ENCODE data around the gene NNMT. TPM values are rescaled to one million over a fixed set of nuclear protein-coding genes. Genes with fewer than 3 reads are reported as not detected.

Gene NNMT
- total and polyA plus RNA-seq, 5 experiments from 2014 or later = not detected

DNA sequence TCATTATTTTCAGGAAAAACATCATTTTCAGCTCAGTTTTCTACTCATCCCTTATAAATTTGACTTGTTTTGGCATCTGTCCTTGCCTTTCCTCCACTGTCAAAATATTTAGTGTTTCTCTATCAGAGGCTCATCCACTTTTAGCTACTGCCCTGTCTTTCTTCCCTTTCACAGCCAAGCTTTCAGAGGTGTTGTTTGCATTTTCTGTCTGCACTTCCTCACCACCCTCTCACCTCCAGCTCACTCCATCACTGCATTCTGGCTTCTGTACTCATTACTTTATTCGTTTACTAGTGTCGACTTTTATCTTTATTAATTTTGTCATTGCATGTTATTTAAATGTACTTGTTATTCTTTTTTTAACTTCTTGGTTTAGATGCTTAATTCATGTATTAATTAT lies 26.7 kb upstream of the NNMT start:
- Mint-ChIP-seq H3K27me3 (peaks cover 16 to 37% (median 30%) of the 10 kb centered on the region in 5 donors), H3K27ac (no peak overlapping the region), H3K4me3 (no peak overlapping the region), H3K36me3 (no peaks in the 10 kb centered on the region), H3K4me1 (peaks cover 0 to 2% (median 0%) of the 10 kb centered on the region in 4 donors), H3K9me3 (no peaks in the 10 kb centered on the region)
- POLR2A ChIA-PET = no interaction called here
- no peak for DNase-seq
- ATAC-seq = no peak

- Mint-ChIP-seq H3K4me1 (peaks cover 0 to 2% (median 0%) of the 10 kb centered on the region in 4 donors), H3K4me3 (no peak overlapping the region), H3K9me3 (no peaks in the 10 kb centered on the region), H3K27ac (no peak overlapping the region), H3K36me3 (no peaks in the 10 kb centered on the region), H3K27me3 (peaks cover 19 to 47% (median 40%) of the 10 kb centered on the region in 5 donors)
- POLR2A ChIA-PET = no interaction called here
- ATAC-seq = no peak
- DNase-seq = no peak
Observed at GRCh38 chr11:114270531-114271270, 25.5 kb upstream of the NNMT start.

DNA sequence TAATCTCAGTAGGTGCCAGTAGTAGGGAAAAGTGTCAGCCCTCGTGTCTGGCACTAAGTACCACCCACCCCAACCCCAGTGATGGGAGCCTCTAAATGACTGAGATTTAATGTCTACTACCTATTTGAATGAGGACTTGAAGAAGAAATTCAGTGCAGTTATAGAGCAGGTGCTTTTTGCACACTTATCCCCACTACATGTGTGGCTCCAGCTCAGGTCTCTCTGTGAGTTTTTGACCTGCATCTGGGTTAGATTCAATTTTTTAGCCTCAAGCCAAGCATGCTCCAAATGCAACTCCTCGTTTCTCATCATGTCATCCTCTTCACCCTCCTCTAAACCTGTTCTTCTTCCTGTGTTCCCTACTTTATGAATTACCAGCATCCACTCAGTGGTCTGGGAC lies 24.9 kb upstream of the NNMT start:
- H3K27me3 Mint-ChIP-seq = peaks cover 19 to 48% (median 44%) of the 10 kb centered on the region in 5 donors
- no peak overlapping the region for H3K4me3 Mint-ChIP-seq
- DNase-seq (no peak), ATAC-seq (no peak)
- no peaks in the 10 kb centered on the region for H3K36me3 Mint-ChIP-seq
- POLR2A ChIA-PET = no interaction called here
- H3K27ac Mint-ChIP-seq = no peak overlapping the region
- peaks cover 0 to 2% (median 0%) of the 10 kb centered on the region in 4 donors for H3K4me1 Mint-ChIP-seq
- no peaks in the 10 kb centered on the region for H3K9me3 Mint-ChIP-seq

DNA sequence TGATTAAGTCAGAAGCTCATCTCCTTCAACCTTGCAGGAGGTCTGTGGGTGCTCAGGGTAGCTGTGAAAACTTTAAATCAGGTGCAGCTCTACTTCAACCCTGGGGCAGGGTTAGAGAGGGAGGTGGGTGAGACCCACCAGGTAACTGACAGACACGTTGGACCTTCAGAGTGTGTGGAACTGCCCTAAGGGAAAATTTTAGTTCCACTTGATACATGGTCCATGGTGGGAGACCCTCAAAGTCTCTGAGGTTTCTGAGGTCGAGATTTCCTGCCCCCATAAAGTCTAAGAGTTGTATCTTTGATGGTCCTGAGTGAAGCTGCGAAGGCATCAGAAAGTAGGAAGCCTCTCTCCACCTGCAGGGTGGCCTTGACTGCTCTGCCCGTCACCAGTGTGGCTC lies 23.9 kb upstream of the NNMT start:
- H3K4me3 Mint-ChIP-seq = no peak overlapping the region
- H3K36me3 Mint-ChIP-seq = no peaks in the 10 kb centered on the region
- peak overlapping the region in 1 of 10 donors; percentile 30 for H3K27ac Mint-ChIP-seq
- ATAC-seq (no peak), DNase-seq (no peak)
- H3K4me1 Mint-ChIP-seq = peaks cover 0 to 2% (median 0%) of the 10 kb centered on the region in 4 donors
- POLR2A ChIA-PET = no interaction called here
- H3K27me3 Mint-ChIP-seq = peaks cover 26 to 58% (median 50%) of the 10 kb centered on the region in 5 donors
- peaks cover 0 to under 1% (median 0%) of the 10 kb centered on the region in 9 donors for H3K9me3 Mint-ChIP-seq

DNA sequence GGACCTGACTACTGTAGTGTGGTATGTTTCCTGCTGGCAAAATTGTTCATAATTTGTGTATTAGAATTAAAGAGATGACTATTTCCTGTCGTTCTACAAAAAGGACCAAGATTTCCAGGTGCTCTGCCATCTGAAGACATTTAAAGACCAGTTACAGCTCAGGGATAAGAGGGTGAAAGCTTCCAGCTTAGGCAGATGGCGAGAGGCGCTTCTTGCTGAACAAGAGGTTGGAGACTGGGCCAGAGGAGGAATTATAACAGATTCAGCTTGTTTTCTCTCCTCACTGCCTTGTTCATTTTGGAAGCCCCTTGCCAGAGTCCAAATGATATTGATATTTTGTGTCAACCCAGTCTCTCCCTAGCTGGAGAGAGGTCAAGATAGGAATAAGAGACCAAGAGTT lies 23.1 kb upstream of the NNMT start:
- Mint-ChIP-seq H3K4me3 (no peak overlapping the region), H3K27me3 (peaks cover 28 to 60% (median 49%) of the 10 kb centered on the region in 5 donors), H3K27ac (no peak overlapping the region), H3K9me3 (peaks cover 0 to 1% (median 0%) of the 10 kb centered on the region in 9 donors), H3K4me1 (peaks cover 0 to 2% (median 0%) of the 10 kb centered on the region in 4 donors), H3K36me3 (no peaks in the 10 kb centered on the region)
- ATAC-seq = no peak
- POLR2A ChIA-PET = no interaction called here
- DNase-seq = no peak

DNA sequence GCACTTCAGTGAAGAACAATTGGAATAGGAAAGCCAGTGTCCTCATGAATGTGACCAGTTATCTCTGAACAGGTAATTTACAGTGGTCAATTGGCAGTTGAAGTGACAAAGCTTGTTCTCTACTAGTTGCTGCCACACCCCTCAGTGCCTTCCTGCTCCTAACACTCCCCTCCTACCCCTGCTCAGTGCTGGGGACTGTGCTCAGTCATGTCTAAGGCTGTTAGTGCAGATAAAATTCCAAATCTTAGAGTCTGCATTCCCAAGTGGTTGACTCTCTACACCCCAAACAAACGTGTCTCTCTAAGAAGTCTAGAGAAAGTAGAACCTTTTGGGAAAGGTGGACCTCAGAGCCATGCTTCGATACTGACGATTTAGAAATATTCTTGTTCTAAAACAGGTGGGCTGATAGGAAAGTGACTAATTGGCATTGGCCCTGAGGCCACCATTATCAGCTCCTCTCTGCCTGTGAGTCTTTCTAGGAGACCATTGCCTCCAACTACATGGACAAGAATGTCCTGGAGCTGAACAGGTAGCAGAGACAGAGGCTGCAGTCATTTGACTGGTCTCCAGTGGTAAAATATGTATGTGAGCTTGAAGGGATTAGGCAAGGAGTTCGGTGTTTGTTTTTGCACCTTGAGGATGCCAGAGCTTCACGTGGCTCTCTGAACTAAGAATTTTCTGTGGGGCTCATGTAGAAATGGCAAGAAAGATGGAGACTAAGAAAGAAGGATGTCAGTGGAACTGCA lies 22.1 kb upstream of the NNMT start:
- Mint-ChIP-seq H3K27ac (no peak overlapping the region), H3K9me3 (peaks cover 0 to 1% (median 0%) of the 10 kb centered on the region in 9 donors), H3K4me3 (no peak overlapping the region), H3K4me1 (peaks cover 0 to 2% (median 0%) of the 10 kb centered on the region in 4 donors), H3K27me3 (peaks cover 31 to 70% (median 55%) of the 10 kb centered on the region in 5 donors), H3K36me3 (no peaks in the 10 kb centered on the region)
- ATAC-seq (no peak), DNase-seq (no peak)
- POLR2A ChIA-PET = no interaction called here

GRCh38 chr11:114274637-114275036 lies 21.6 kb upstream of the NNMT start:
- POLR2A ChIA-PET = no interaction called here

DNA sequence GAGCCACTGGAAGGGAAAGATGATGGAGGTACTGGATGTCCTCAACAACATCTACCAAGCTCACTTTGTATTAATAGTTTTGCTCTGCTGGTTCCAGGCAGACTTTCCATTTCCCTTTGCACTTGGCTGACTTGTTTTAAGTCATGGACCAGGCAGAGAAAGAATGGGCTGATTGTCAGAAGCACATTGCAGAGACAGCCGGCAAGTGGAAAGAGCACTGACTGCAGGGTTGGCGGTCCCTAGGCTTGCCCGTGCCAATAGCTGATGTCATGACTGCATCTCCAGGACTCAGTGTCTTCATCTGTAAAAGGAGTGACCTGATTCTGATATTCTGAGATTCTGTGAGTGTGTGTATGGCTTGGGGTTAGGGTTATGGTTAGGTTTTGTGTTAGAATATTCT lies 20.9 kb upstream of the NNMT start:
- H3K27me3 Mint-ChIP-seq = peaks cover 31 to 82% (median 62%) of the 10 kb centered on the region in 5 donors
- H3K4me3 Mint-ChIP-seq = no peak overlapping the region
- no peaks in the 10 kb centered on the region for H3K36me3 Mint-ChIP-seq
- ATAC-seq (no peak), DNase-seq (no peak)
- H3K9me3 Mint-ChIP-seq = peaks cover 0 to 1% (median 0%) of the 10 kb centered on the region in 9 donors
- H3K27ac Mint-ChIP-seq = no peak overlapping the region
- POLR2A ChIA-PET = no interaction called here
- peaks cover 0 to 2% (median under 1%) of the 10 kb centered on the region in 4 donors for H3K4me1 Mint-ChIP-seq

More at GRCh38 chr11:114274637-114275036, 21.6 kb upstream of the NNMT start:
- H3K27me3 Mint-ChIP-seq = peaks cover 27 to 76% (median 58%) of the 10 kb centered on the region in 5 donors
- ATAC-seq = no peak
- H3K36me3 Mint-ChIP-seq = no peaks in the 10 kb centered on the region
- H3K4me3 Mint-ChIP-seq = no peak overlapping the region
- H3K27ac Mint-ChIP-seq = peak overlapping the region in 1 of 10 donors; percentile 10
- H3K9me3 Mint-ChIP-seq = peaks cover 0 to 1% (median 0%) of the 10 kb centered on the region in 9 donors
- H3K4me1 Mint-ChIP-seq = peaks cover 0 to 2% (median 0%) of the 10 kb centered on the region in 4 donors
- DNase-seq = no peak

DNA sequence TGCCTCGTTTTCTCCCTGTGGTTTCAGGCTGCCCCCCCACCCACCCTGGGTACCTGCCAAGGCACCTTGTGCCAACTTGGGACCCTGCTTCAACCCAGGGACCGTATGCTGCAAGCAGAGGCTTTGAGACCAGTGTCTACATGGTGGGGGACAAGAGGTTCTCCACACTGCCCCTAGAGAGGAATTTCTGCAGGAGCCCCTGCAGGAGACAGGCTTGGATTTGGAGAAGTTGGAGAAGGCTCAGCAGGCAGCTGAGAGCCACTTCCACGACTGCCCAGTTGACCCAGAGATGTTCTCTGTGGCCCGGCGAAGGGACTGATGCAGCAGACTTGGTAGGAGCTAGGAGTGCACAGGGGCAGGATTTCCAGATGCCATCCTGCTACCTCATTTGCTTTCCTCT lies 20.1 kb upstream of the NNMT start:
- Mint-ChIP-seq H3K27me3 (peaks cover 28 to 76% (median 56%) of the 10 kb centered on the region in 5 donors), H3K27ac (no peak overlapping the region), H3K36me3 (no peaks in the 10 kb centered on the region), H3K4me3 (no peak overlapping the region), H3K4me1 (peaks cover 0 to 2% (median under 1%) of the 10 kb centered on the region in 4 donors), H3K9me3 (peaks cover 0 to 1% (median 0%) of the 10 kb centered on the region in 9 donors)
- no peak for DNase-seq
- ATAC-seq = no peak
- POLR2A ChIA-PET = no interaction called here

DNA sequence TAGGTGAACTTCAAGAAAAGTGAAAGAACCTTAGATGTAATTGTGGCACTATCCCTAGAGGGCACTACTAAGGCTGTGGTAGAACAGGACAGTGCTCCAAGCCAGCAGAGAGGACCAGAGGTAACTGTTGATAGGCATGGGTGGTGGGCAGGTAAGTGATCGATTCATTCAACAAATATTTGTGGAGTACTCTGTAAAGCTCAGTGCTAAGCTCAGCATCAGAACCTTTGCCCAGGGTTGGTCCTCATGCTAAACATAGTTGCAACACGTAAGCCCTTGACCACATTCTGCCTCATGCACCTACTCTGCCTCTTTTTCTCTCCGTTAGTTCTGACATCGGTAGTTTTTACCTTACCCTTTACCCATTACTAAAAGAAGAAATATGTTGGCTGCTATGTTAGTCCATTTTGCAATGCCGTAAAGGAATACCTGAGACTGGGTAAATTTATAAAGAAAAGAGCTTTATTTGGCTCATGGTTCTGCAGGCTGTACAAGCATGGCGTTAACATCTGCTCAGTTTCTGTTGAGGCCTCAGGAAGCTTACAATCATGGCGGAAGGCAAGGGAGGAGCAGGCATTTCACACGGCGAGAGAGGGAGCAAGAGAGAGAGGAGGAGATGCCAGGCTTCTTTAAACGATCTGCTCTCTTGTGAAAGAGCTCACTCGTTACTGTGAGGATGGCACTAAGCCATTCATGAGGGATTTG lies 18.4 kb upstream of the NNMT start:
- DNase-seq = no peak
- peaks cover 0 to 1% (median 0%) of the 10 kb centered on the region in 9 donors for H3K9me3 Mint-ChIP-seq
- H3K27me3 Mint-ChIP-seq = peaks cover 28 to 63% (median 45%) of the 10 kb centered on the region in 5 donors
- no peaks in the 10 kb centered on the region for H3K36me3 Mint-ChIP-seq
- H3K27ac Mint-ChIP-seq = no peak overlapping the region
- H3K4me3 Mint-ChIP-seq = no peak overlapping the region
- POLR2A ChIA-PET = no interaction called here
- ATAC-seq = no peak
- H3K4me1 Mint-ChIP-seq = peaks cover 0 to 2% (median under 1%) of the 10 kb centered on the region in 4 donors

GRCh38 chr11:114278342-114279065 lies 17.7 kb upstream of the NNMT start:
- H3K4me1 Mint-ChIP-seq = peaks cover 0 to 2% (median under 1%) of the 10 kb centered on the region in 4 donors
- peaks cover 0 to 1% (median 0%) of the 10 kb centered on the region in 9 donors for H3K9me3 Mint-ChIP-seq
- peaks cover 26 to 58% (median 41%) of the 10 kb centered on the region in 5 donors for H3K27me3 Mint-ChIP-seq

More at GRCh38 chr11:114278342-114279065, 17.7 kb upstream of the NNMT start:
- no peak overlapping the region for H3K4me3 Mint-ChIP-seq
- ATAC-seq (no peak), DNase-seq (no peak)
- H3K36me3 Mint-ChIP-seq = no peaks in the 10 kb centered on the region
- POLR2A ChIA-PET = no interaction called here
- H3K27ac Mint-ChIP-seq = no peak overlapping the region

Measured in naive thymus-derived CD8-positive, alpha-beta T cell (primary cell).